Gastrocnemius medialis (tissue), 4 donors: ENCODE data around the gene SGK1. TPM values are rescaled to one million over a fixed set of nuclear protein-coding genes. Genes with fewer than 3 reads are reported as not detected.
"Not testable (repeated sequence)": the region's sequence is repeated elsewhere in the genome, so short reads cannot be mapped to it uniquely, and the experiment has no call there.

ENCODE experiments used
- ATAC-seq, 2 donors: fragments of 150-250 bp; one replicate each; pipeline ENCODE4 v1.9.1; 2016
- DNase-seq, 2 donors: peaks; one replicate each; pipeline ENCODE4 v3.0.0-alpha.2; 2019
- H3K27ac ChIP-seq, 4 donors: fragments of 200-600 bp; sonication (generic); 1 replicate in 1 of 4; 2 replicates in 3 of 4; pipeline ENCODE4 v1.5.1; 2016 to 2018; ENCODE audit warnings: mild to moderate bottlenecking in 2 of 4, moderate library complexity in 1 of 4
- H3K27me3 ChIP-seq, 3 donors: fragments of 200-600 bp; sonication (generic) in 2 of 3; 1 replicate in 1 of 3; 2 replicates in 2 of 3; pipeline versions ENCODE4 v1.5.1 to v1.6.0; 2016 to 2019; ENCODE audit warnings: mild to moderate bottlenecking in 1 of 3, moderate library complexity in 1 of 3
- H3K36me3 ChIP-seq, 2 donors: fragments of 200-600 bp; sonication (generic) in 1 of 2; one replicate each; pipeline ENCODE4 v1.5.1; 2017 to 2018
- H3K4me1 ChIP-seq, 2 donors: fragments of 200-600 bp; sonication (generic) in 1 of 2; one replicate each; pipeline ENCODE4 v1.5.1; 2016 to 2017; ENCODE audit warnings: mild to moderate bottlenecking in 2 of 2
- H3K4me3 ChIP-seq, 4 donors: fragments of 200-600 bp; sonication (generic) in 3 of 4; 1 replicate in 1 of 4; 2 replicates in 3 of 4; pipeline ENCODE4 v1.5.1; 2016 to 2019; ENCODE audit warnings: mild to moderate bottlenecking in 2 of 4
- H3K9me3 ChIP-seq, 3 donors: fragments of 200-600 bp; sonication (generic) in 2 of 3; 1 replicate in 1 of 3; 2 replicates in 2 of 3; pipeline ENCODE4 v1.5.1; 2016 to 2019
- CTCF ChIP-seq, 5 experiments: fragments of 450-650 bp in 3 of 5; fragments of 200-600 bp in 2 of 5; sonication (generic) in 2 of 5; IDR thresholded peaks in 4 of 5; conservative IDR thresholded peaks in 1 of 5; 1 replicate in 4 of 5; 2 replicates in 1 of 5; pipeline ENCODE4 v1.5.1; 2016 to 2019; ENCODE audit warnings: antibody characterized with exemption in 5 of 5, mild to moderate bottlenecking in 3 of 5, moderate library complexity in 3 of 5
- POLR2A ChIP-seq, 2 donors: fragments of 450-650 bp; IDR thresholded peaks; one replicate each; pipeline ENCODE4 v1.6.1; 2017; ENCODE audit warnings: antibody characterized with exemption in 2 of 2, mild to moderate bottlenecking in 2 of 2, moderate library complexity in 2 of 2
- in situ Hi-C, 4 donors: fragments of 200-750 bp; cut with MboI; loops; one replicate each; pipeline versions ENCODE4 v1.15.0 to v1.8.0; 2017; ENCODE audit warnings: low sequenced_read_pairs in 4 of 4
- intact Hi-C: fragments of 100-400 bp; cut with DNase I; formaldehyde crosslinking; loops from one replicate; pipeline ENCODE4 v1.15.1; 2023; ENCODE audit warnings: low total_unique reads
- total RNA-seq, 4 donors: library from RNA; depleted of rRNA; stranded (reverse); fragments of >200 nt; gene quantifications; one replicate each; pipeline versions ENCODE4 v1.1.0 to v1.2.3, GENCODE V29; 2016

Gene SGK1
- total RNA-seq, 4 donors from 2014 or later = 43.7 to 100 (median 56.2) TPM

GRCh38 chr6:134205366-134205765 lies 112.5 kb downstream of the SGK1 start:
- no peak for DNase-seq
- no peaks in the 10 kb centered on the region for H3K36me3 ChIP-seq
- intact Hi-C loops = no loop called here
- no peaks in the 10 kb centered on the region for H3K4me1 ChIP-seq
- H3K27me3 ChIP-seq = no peaks in the 10 kb centered on the region
- no peak for ATAC-seq
- in situ Hi-C loops = no loop called here
- TF ChIP-seq CTCF (IDR thresholded peaks at IDR 0.05 in 4 of 5, conservative IDR thresholded peaks at IDR 0.05 in 1 of 5) (no peak), POLR2A (IDR thresholded peaks at IDR 0.05) (no peak)
- H3K27ac ChIP-seq = no peak overlapping the region
- H3K9me3 ChIP-seq = no peaks in the 10 kb centered on the region
- no peak overlapping the region for H3K4me3 ChIP-seq

- DNase-seq, H3K4me3 ChIP-seq, intact Hi-C loops, H3K9me3 ChIP-seq, H3K27me3 ChIP-seq, H3K27ac ChIP-seq, H3K36me3 ChIP-seq, in situ Hi-C loops, ATAC-seq, H3K4me1 ChIP-seq: not testable (repeated sequence)
Observed at GRCh38 chr6:134204759-134205158, 113.2 kb downstream of the SGK1 start.

- no peak for DNase-seq
- Histone ChIP-seq H3K9me3 (no peaks in the 10 kb centered on the region), H3K36me3 (no peaks in the 10 kb centered on the region), H3K4me1 (no peaks in the 10 kb centered on the region), H3K27ac (no peak overlapping the region), H3K27me3 (no peaks in the 10 kb centered on the region), H3K4me3 (no peak overlapping the region)
- TF ChIP-seq CTCF (IDR thresholded peaks at IDR 0.05 in 4 of 5, conservative IDR thresholded peaks at IDR 0.05 in 1 of 5) (no peak), POLR2A (IDR thresholded peaks at IDR 0.05) (no peak)
- no peak for ATAC-seq
- in situ Hi-C loops = no loop called here
- intact Hi-C loops = no loop called here
Observed at GRCh38 chr6:134204031-134204430, 113.9 kb downstream of the SGK1 start.

GRCh38 chr6:134201716-134202115 lies 116.2 kb downstream of the SGK1 start:
- in situ Hi-C loops = no loop called here
- Histone ChIP-seq H3K27ac (no peak overlapping the region), H3K27me3 (no peaks in the 10 kb centered on the region), H3K4me3 (no peak overlapping the region), H3K36me3 (no peaks in the 10 kb centered on the region), H3K9me3 (no peaks in the 10 kb centered on the region), H3K4me1 (no peaks in the 10 kb centered on the region)
- no peak for ATAC-seq
- TF ChIP-seq CTCF (IDR thresholded peaks at IDR 0.05 in 4 of 5, conservative IDR thresholded peaks at IDR 0.05 in 1 of 5) (no peak), POLR2A (IDR thresholded peaks at IDR 0.05) (no peak)
- no peak for DNase-seq
- intact Hi-C loops = no loop called here

GRCh38 chr6:134199848-134200606 lies 117.9 kb downstream of the SGK1 start:
- DNase-seq = no peak
- no peak overlapping the region for H3K4me3 ChIP-seq
- in situ Hi-C loops = loop anchor here in 2 of 4 donors (25.0 kb wide), 1 partner anchor 262 kb away; no protein-coding TSS in a partner anchor

More at GRCh38 chr6:134199848-134200606, 117.9 kb downstream of the SGK1 start:
- intact Hi-C loops = no loop called here
- ATAC-seq = no peak
- no peaks in the 10 kb centered on the region for H3K27me3 ChIP-seq
- H3K9me3 ChIP-seq = no peaks in the 10 kb centered on the region
- TF ChIP-seq POLR2A (IDR thresholded peaks at IDR 0.05) = no peak
- TF ChIP-seq CTCF (IDR thresholded peaks at IDR 0.05 in 4 of 5, conservative IDR thresholded peaks at IDR 0.05 in 1 of 5) = no peak
- H3K4me1 ChIP-seq = no peaks in the 10 kb centered on the region
- H3K36me3 ChIP-seq = no peaks in the 10 kb centered on the region
- H3K27ac ChIP-seq = no peak overlapping the region
